H9 (cell line): ENCODE results near the gene CDYL. TPM values are rescaled to one million over a fixed set of nuclear protein-coding genes. Genes with fewer than 3 reads are reported as not detected.

ENCODE experiments used
- DNase-seq: peaks from one replicate; pipeline ENCODE4 v3.0.0-alpha.2; 2017
- H2AFZ ChIP-seq: one replicate; pipeline ENCODE4 v1.6.1; 2013; ENCODE audit warnings: mild to moderate bottlenecking, low read length, control low read depth, moderate library complexity
- H2AK5ac ChIP-seq: 2 replicates; pipeline ENCODE4 v1.6.1; 2013; ENCODE audit warnings: low read length, control low read depth, mixed read lengths; ENCODE audit not compliant: insufficient read length
- H2BK120ac ChIP-seq: one replicate; pipeline ENCODE4 v1.6.1; 2013; ENCODE audit warnings: low read depth, mild to moderate bottlenecking, low read length, control low read depth, inconsistent platforms; ENCODE audit not compliant: poor library complexity, severe bottlenecking
- H2BK12ac ChIP-seq: 2 replicates; pipeline ENCODE4 v1.6.1; 2013; ENCODE audit warnings: low read length, control low read depth, mixed read lengths, low read depth; ENCODE audit not compliant: insufficient read length
- H2BK15ac ChIP-seq: 2 replicates; pipeline ENCODE4 v1.6.1; 2013; ENCODE audit warnings: low read depth, low read length, control low read depth
- H2BK20ac ChIP-seq: one replicate; pipeline ENCODE4 v1.6.1; 2013; ENCODE audit warnings: low read depth, mild to moderate bottlenecking, low read length, control low read depth, inconsistent platforms; ENCODE audit not compliant: poor library complexity, severe bottlenecking
- H2BK5ac ChIP-seq: 2 replicates; pipeline ENCODE4 v1.6.1; 2013; ENCODE audit warnings: low read length, control low read depth, mixed read lengths; ENCODE audit not compliant: insufficient read length
- H3K14ac ChIP-seq: 2 replicates; pipeline ENCODE4 v1.6.1; 2013; ENCODE audit warnings: low read length, control low read depth; ENCODE audit not compliant: insufficient read depth
- H3K18ac ChIP-seq: 2 replicates; pipeline ENCODE4 v1.6.1; 2013; ENCODE audit warnings: low read depth, mild to moderate bottlenecking, mixed read lengths, low read length, control low read depth; ENCODE audit not compliant: insufficient read length
- H3K23ac ChIP-seq: 2 replicates; pipeline ENCODE4 v1.6.1; 2013; ENCODE audit warnings: low read length, control low read depth, mixed read lengths, low read depth; ENCODE audit not compliant: insufficient read length
- H3K23me2 ChIP-seq: 2 replicates; pipeline ENCODE4 v1.6.1; 2013; ENCODE audit warnings: low read depth, mild to moderate bottlenecking, mixed read lengths, low read length, control low read depth; ENCODE audit not compliant: insufficient read length, poor library complexity, severe bottlenecking
- H3K27ac ChIP-seq: 2 replicates; pipeline ENCODE4 v1.5.1; 2013; ENCODE audit warnings: low read length, control low read depth, mixed read lengths, low read depth; ENCODE audit not compliant: insufficient read length
- H3K27me3 ChIP-seq: 2 replicates; pipeline ENCODE4 v1.6.1; 2013; ENCODE audit warnings: low read length, control low read depth, inconsistent platforms; ENCODE audit not compliant: insufficient read depth
- H3K4ac ChIP-seq: 2 replicates; pipeline ENCODE4 v1.6.1; 2013; ENCODE audit warnings: low read depth, mild to moderate bottlenecking, control low read depth, inconsistent platforms, low read length, moderate library complexity
- H3K4me1 ChIP-seq: 2 replicates; pipeline ENCODE4 v1.6.1; 2013; ENCODE audit warnings: low read length, control low read depth, inconsistent platforms; ENCODE audit not compliant: insufficient read depth
- H3K4me2 ChIP-seq: 2 replicates; pipeline ENCODE4 v1.6.1; 2013; ENCODE audit warnings: low read length, control low read depth, mixed read lengths; ENCODE audit not compliant: insufficient read length, insufficient read depth
- H3K56ac ChIP-seq: 2 replicates; pipeline ENCODE4 v1.6.1; 2013; ENCODE audit warnings: low read depth, mild to moderate bottlenecking, mixed read lengths, low read length, control low read depth; ENCODE audit not compliant: insufficient read length
- H3K79me1 ChIP-seq: 2 replicates; pipeline ENCODE4 v1.6.1; 2013; ENCODE audit warnings: low read depth, mild to moderate bottlenecking, moderate library complexity, low read length, control low read depth, inconsistent platforms; ENCODE audit not compliant: insufficient read depth, poor library complexity, severe bottlenecking
- H3K79me2 ChIP-seq: 2 replicates; pipeline ENCODE4 v1.6.1; 2013; ENCODE audit warnings: low read length, control low read depth, inconsistent platforms; ENCODE audit not compliant: insufficient read depth
- H3K9ac ChIP-seq: 2 replicates; pipeline ENCODE4 v1.6.1; 2013; ENCODE audit warnings: low read length, control low read depth, mixed read lengths; ENCODE audit not compliant: insufficient read length; ENCODE audit errors: extremely low read depth
- H3K9me3 ChIP-seq: one replicate; pipeline ENCODE4 v1.6.1; 2013; ENCODE audit warnings: low read depth, low read length, inconsistent platforms; ENCODE audit not compliant: control insufficient read depth
- H3T11ph ChIP-seq: one replicate; pipeline ENCODE4 v1.6.1; 2013; ENCODE audit warnings: mild to moderate bottlenecking, low read length, control low read depth, inconsistent platforms
- H4K20me1 ChIP-seq: one replicate; pipeline ENCODE4 v1.6.1; 2013; ENCODE audit not compliant: control insufficient read depth, insufficient read length, insufficient read depth
- H4K5ac ChIP-seq: 2 replicates; pipeline ENCODE4 v1.6.1; 2013; ENCODE audit warnings: low read depth, mild to moderate bottlenecking, mixed read lengths, low read length, control low read depth; ENCODE audit not compliant: insufficient read length
- H4K8ac ChIP-seq: replicated peaks from 2 replicates; pipeline ENCODE4 v1.6.1; 2013; ENCODE audit warnings: low read length, control low read depth, mixed read lengths, low read depth; ENCODE audit not compliant: insufficient read length
- H4K91ac ChIP-seq: 2 replicates; pipeline ENCODE4 v1.6.1; 2013; ENCODE audit warnings: low read depth, mild to moderate bottlenecking, moderate library complexity, mixed read lengths, low read length, control low read depth; ENCODE audit not compliant: insufficient read length
- H3K27ac Mint-ChIP-seq, 3 experiments: 2 replicates in 2 of 3; 3 replicates in 1 of 3; pipeline ENCODE4 v1.8.0; 2020 to 2021; ENCODE audit warnings: mixed read lengths in 3 of 3, mild to moderate bottlenecking in 1 of 3, moderate library complexity in 1 of 3
- H3K27me3 Mint-ChIP-seq: 2 replicates; pipeline ENCODE4 v1.8.0; 2021; ENCODE audit warnings: low read depth, mild to moderate bottlenecking, moderate library complexity, mixed read lengths
- H3K36me3 Mint-ChIP-seq, 3 experiments: 2 replicates in 2 of 3; 3 replicates in 1 of 3; pipeline ENCODE4 v1.8.0; 2020 to 2021; ENCODE audit warnings: low read depth in 3 of 3, mixed read lengths in 3 of 3; ENCODE audit not compliant: insufficient read depth in 1 of 3
- H3K4me1 Mint-ChIP-seq, 2 experiments: 2 replicates each; pipeline ENCODE4 v1.8.0; 2020; ENCODE audit warnings: mixed read lengths in 2 of 2
- H3K4me3 Mint-ChIP-seq, 2 experiments: 2 replicates in 1 of 2; 3 replicates in 1 of 2; pipeline ENCODE4 v1.8.0; 2020 to 2021; ENCODE audit warnings: mild to moderate bottlenecking in 2 of 2, mixed read lengths in 2 of 2, moderate library complexity in 1 of 2
- H3K9me3 Mint-ChIP-seq, 2 experiments: 2 replicates in 1 of 2; 3 replicates in 1 of 2; pipeline ENCODE4 v1.8.0; 2020; ENCODE audit warnings: mild to moderate bottlenecking in 2 of 2, mixed read lengths in 2 of 2, moderate library complexity in 1 of 2
- CTCF ChIP-seq: fragments of 200-600 bp; sonication (generic); conservative IDR thresholded peaks from 3 replicates; pipeline ENCODE4 v1.8.0; 2021; ENCODE audit warnings: antibody characterized with exemption, mild to moderate bottlenecking
- WGBS: extraction: QIAGEN DNeasy Blood & Tissue Kit; methylation state at CpG from one replicate; pipeline ENCODE4 v1.1.7; 2013; ENCODE audit warnings: missing lambda C conversion rate, low lambda C conversion rate, mixed read lengths; ENCODE audit not compliant: insufficient read length; ENCODE audit errors: extremely low coverage; 5-methylcytosine and 5-hydroxymethylcytosine counted together
- total RNA-seq: library from RNA; stranded (reverse); gene quantifications from 2 replicates; pipeline ENCODE4 v1.2.1, GENCODE V29; 2021

The CDYL gene
- total RNA-seq, 1 experiment from 2014 or later = 95.0 TPM

- Histone ChIP-seq H3K9me3 (no peaks in the 10 kb centered on the region), H2AFZ (no peak overlapping the region), H3K4me2 (no peak overlapping the region), H3K23ac (no peak overlapping the region), H4K8ac (no peak overlapping the region), H2AK5ac (no peak overlapping the region), H3K23me2 (peaks cover under 1% of the 10 kb centered on the region), H3K79me1 (no peaks in the 10 kb centered on the region), H3K27me3 (no peaks in the 10 kb centered on the region), H2BK12ac (no peak overlapping the region), H4K5ac (no peak overlapping the region), H3K18ac (no peak overlapping the region), H4K20me1 (no peaks in the 10 kb centered on the region), H2BK5ac (no peak overlapping the region), H3T11ph (no peak overlapping the region), H2BK120ac (no peak overlapping the region), H4K91ac (no peak overlapping the region), H3K27ac (no peak overlapping the region), H3K9ac (no peak overlapping the region), H3K56ac (no peak overlapping the region), H2BK15ac (no peak overlapping the region), H3K4me1 (no peaks in the 10 kb centered on the region; the same call in 1 of the 2 replicates), H2BK20ac (no peak overlapping the region), H3K14ac (no peak overlapping the region), H3K4ac (no peak overlapping the region), H3K79me2 (peaks cover 6% of the 10 kb centered on the region; the same call in 1 of the 2 replicates)
- Mint-ChIP-seq H3K36me3 (peaks cover 0 to 12% (median 0%) of the 10 kb centered on the region in 3 experiments; a peak in 1 of 7 replicates), H3K27ac (no peak overlapping the region), H3K4me1 (peaks cover 12 to 15% of the 10 kb centered on the region in 2 experiments), H3K4me3 (no peak overlapping the region), H3K27me3 (no peaks in the 10 kb centered on the region), H3K9me3 (peaks cover 7 to 8% of the 10 kb centered on the region in 2 experiments)
- no peak for DNase-seq
- no CpG with 5 or more reads among the region's 7 CpGs for WGBS
- TF ChIP-seq CTCF = no peak
Measured at GRCh38 chr6:4768815-4769214, 7.4 kb upstream of the CDYL start.
